Measurements from ENCODE around the gene BNC2.

Gene BNC2

GRCh38 chr9:16869131-16869881, 1.2 kb downstream of the BNC2 start:
- DNase-seq (ENCODE audit: low read depth): no peak

DNA sequence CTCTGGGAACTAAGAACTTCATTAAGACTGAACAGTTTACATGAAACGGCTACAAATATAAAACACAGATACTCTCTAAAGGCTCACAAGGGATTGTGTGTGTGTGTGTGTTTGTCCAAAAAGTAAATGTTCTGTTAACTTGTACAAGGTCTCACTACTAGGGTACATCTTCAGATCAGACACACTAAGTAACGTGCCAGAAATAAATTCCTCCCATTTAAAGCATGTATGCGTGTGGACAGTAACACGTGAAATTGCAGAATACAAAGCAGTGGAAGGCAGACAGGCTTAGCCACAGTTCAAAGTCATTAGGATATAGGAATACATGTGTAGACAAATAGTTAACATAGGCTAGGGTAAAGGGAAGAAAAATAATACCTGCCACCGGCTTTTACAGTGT, 1.8 kb downstream of the BNC2 start:
- DNase-seq (ENCODE audit: low read depth): no peak

GRCh38 chr9:16867576-16868311, 2.7 kb downstream of the BNC2 start:
- no peak for DNase-seq (ENCODE audit: low read depth)

DNA sequence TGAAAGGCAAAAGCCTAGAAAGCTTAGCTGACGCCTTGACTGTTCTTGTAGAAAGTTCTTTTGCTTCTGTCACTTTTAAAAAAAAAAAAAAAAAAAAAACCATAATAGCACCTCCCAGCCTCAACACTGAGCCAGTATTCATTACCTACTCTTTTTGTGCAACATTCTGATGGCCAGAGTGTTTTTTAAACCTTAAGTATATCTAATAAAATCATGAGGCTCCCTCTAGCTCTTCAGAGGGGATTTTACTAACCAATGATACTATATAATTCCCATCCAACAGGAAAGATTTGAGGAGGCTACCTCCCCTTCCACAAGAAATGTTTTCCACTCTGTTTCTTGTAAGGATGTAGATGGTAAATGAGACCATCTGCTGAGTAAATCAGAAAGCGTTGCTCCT, 3.9 kb downstream of the BNC2 start:
- DNase-seq (ENCODE audit: low read depth): no peak

DNA sequence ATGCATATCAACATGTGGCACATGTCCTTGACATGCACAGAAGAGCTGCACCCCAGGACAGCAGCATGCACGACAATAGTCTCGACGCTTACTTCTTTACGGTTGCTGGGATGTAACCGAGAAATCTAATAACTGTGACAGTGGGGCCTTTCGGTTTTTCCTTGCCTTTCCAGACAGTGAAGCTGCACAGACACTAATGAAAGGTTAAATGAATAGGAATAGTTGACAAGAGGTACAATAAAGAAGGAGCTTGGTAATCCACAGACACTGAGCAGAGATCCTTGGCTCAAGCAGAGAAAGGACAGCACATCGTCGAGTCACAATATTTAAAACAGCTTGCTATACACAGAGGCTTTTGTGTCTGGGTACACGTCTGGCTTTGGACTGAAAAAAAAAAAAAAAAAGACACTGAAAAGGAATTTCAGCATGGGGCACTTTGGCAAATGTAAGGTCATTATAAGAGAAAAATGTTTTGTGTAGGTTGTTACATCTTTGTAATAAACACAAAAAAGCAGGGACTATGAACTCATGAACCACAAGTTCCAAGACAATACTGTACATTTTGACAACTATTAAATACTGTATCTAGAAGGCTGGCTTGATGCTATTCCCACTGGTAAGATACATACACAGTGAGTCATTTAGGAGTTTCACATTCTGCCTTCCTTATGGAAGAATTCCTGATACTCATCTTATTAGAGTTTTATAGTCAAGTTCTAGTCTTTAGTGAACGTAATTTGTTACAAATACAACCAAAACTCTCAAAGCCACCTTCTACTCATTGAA, 5.6 kb downstream of the BNC2 start:
- DNase-seq (ENCODE audit: low read depth): no peak

DNA sequence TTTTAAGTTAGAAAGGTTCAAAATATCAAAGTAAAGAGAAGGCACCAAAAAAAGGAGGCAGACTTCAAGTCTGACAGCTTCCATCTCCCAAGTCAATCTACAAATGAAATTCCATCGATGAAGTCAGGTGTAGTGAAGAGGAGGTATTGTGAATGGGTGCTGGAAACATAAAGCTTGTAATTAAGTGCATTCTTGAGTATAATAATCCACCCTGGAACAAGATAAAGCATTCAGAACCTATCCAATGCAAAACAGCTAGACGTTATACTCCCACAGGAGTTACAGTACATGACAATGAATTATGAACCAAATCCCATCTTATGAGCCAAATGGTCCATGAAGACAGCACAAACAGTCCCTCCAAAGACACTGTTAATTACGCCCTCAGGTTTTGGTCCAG, 22.3 kb downstream of the BNC2 start:
- DNase-seq (ENCODE audit: low read depth): no peak

GRCh38 chr9:16846986-16847385, 23.5 kb downstream of the BNC2 start:
- DNase-seq (ENCODE audit: low read depth): no peak

DNA sequence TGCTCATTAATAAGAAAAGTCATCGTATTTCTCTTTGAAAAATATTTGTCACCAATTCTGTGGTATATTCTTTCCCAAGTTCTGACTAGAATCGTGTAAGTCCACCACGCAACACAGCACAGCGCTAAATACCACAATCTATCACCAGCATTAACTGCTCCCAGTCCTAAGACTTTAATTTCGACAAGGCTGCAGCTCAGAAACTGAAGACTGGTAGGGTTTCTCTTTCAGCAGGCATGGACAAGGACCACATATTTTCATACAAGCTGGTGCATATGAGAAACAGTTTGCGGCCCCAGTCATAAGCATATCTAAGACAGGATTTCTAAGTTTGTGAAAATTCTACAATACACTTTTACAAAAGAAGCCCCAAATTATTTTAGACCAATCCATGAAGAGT, 24.1 kb downstream of the BNC2 start:
- no peak for DNase-seq (ENCODE audit: low read depth)

- no peak for DNase-seq (ENCODE audit: low read depth)
Observed at GRCh38 chr9:16834817-16835216, 35.7 kb downstream of the BNC2 start.

- DNase-seq (ENCODE audit: low read depth): no peak
Observed at GRCh38 chr9:16833296-16833835, 37.1 kb downstream of the BNC2 start.

- no peak for DNase-seq (ENCODE audit: low read depth)
Observed at GRCh38 chr9:16832101-16832500, 38.4 kb downstream of the BNC2 start.

GRCh38 chr9:16830806-16831205, 39.7 kb downstream of the BNC2 start:
- no peak for DNase-seq (ENCODE audit: low read depth)

GRCh38 chr9:16828340-16829281, 41.9 kb downstream of the BNC2 start:
- DNase-seq (ENCODE audit: low read depth): no peak

- DNase-seq (ENCODE audit: low read depth): no peak
Observed at GRCh38 chr9:16825971-16826625, 44.4 kb downstream of the BNC2 start.

GRCh38 chr9:16825331-16825725, 45.1 kb downstream of the BNC2 start:
- no peak for DNase-seq (ENCODE audit: low read depth)

- DNase-seq (ENCODE audit: low read depth): no peak
Observed at GRCh38 chr9:16824545-16825330, 45.7 kb downstream of the BNC2 start.

GRCh38 chr9:16823906-16824305, 46.6 kb downstream of the BNC2 start:
- DNase-seq (ENCODE audit: low read depth): no peak

GRCh38 chr9:16821344-16821743, 49.1 kb downstream of the BNC2 start:
- no peak for DNase-seq (ENCODE audit: low read depth)

GRCh38 chr9:16817514-16817913, 53.0 kb downstream of the BNC2 start:
- no peak for DNase-seq (ENCODE audit: low read depth)

DNA sequence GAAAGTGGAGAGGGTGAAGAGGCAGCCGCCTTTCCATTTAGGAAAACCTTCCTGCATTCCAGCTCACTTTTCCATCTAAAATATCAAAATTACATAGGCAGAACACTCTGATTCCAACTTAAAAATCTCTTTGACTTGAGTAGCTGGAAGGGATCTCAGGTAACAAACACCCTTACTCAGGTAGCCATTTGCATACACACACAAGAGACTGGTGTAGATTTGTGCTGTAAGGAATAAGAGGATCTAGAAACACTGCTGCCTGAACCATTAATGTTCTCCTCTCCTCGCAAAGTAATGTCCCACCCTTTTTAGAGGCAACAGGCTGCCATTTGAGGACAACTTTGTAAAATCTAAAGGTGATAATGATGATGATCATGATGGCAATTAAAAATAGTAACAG, 53.5 kb downstream of the BNC2 start:
- DNase-seq (ENCODE audit: low read depth): no peak

Data from stimulated activated CD8-positive, alpha-beta memory T cell treated with anti-CD3 and anti-CD28 coated beads, Interleukin-12 subunit alpha, Interleukin-12 subunit beta, amount 100 ng/mL, for 4 hours (primary cell).